IMR-90 (cell line): Measurements from ENCODE around the gene MTREX. TPM values are rescaled to one million over a fixed set of nuclear protein-coding genes. Genes with fewer than 3 reads are reported as not detected.

ENCODE experiments used
- ATAC-seq: fragments of 200-7000 bp; cut with Tn5 transposase; 2 replicates; pipeline ENCODE4 v1.9.1; 2020; ENCODE audit warnings: low read depth, mild to moderate bottlenecking, moderate library complexity
- BruUV-seq: library from RNA; stranded (reverse); fragments of 400-500 nt; replicated peaks from 2 replicates; lab custom pipeline; 2021; lab: Mats Ljungman, UMichigan
- CTCF ChIA-PET: fragments of 300-600 bp; formaldehyde crosslinking; extraction: SDS; loops from one replicate; lab custom pipeline; 2021; ENCODE audit warnings: antibody characterized with exemption; lab: Yijun Ruan, JAX
- POLR2A ChIA-PET: fragments of 300-600 bp; sonication (Branson Sonifier 250); formaldehyde crosslinking; loops from one replicate; lab custom pipeline; 2022; ENCODE audit warnings: antibody characterized with exemption; ENCODE audit not compliant: unreplicated experiment; lab: Charles Lee
- DNase-seq: peaks from one replicate; pipeline ENCODE4 v3.0.0; 2013
- H2AFZ ChIP-seq: replicated peaks from 2 replicates; pipeline ENCODE3; 2013; ENCODE audit warnings: low read length, mild to moderate bottlenecking; ENCODE audit not compliant: poor library complexity
- H2AK5ac ChIP-seq: 2 replicates; pipeline ENCODE4 v1.6.1; 2013; ENCODE audit warnings: low read depth, low read length, inconsistent platforms
- H2AK9ac ChIP-seq: replicated peaks from 2 replicates; pipeline ENCODE3; 2013; ENCODE audit warnings: mild to moderate bottlenecking, low read depth, low read length, moderate library complexity; ENCODE audit not compliant: poor library complexity
- H2BK120ac ChIP-seq: 2 replicates; pipeline ENCODE4 v1.6.1; 2013; ENCODE audit warnings: low read depth, low read length, inconsistent platforms
- H2BK15ac ChIP-seq: 3 replicates; pipeline ENCODE4 v1.6.1; 2013; ENCODE audit warnings: low read depth, low read length, inconsistent platforms
- H2BK20ac ChIP-seq: 2 replicates; pipeline ENCODE4 v1.6.1; 2013; ENCODE audit warnings: low read depth, mild to moderate bottlenecking, inconsistent platforms, low read length, moderate library complexity
- H2BK5ac ChIP-seq: 2 replicates; pipeline ENCODE4 v1.6.1; 2013; ENCODE audit warnings: mild to moderate bottlenecking, low read depth, low read length, inconsistent platforms; ENCODE audit not compliant: poor library complexity, severe bottlenecking
- H3K14ac ChIP-seq: replicated peaks from 2 replicates; pipeline ENCODE4 v1.6.1; 2013; ENCODE audit warnings: low read depth, low read length, inconsistent platforms
- H3K18ac ChIP-seq: 2 replicates; pipeline ENCODE4 v1.6.1; 2013; ENCODE audit warnings: low read depth, low read length, control low read depth
- H3K23ac ChIP-seq: 2 replicates; pipeline ENCODE4 v1.6.1; 2013; ENCODE audit warnings: low read depth, low read length, inconsistent platforms
- H3K27ac ChIP-seq: 2 replicates; pipeline ENCODE4 v1.5.1; 2013; ENCODE audit warnings: mild to moderate bottlenecking, control low read depth, low read length; ENCODE audit not compliant: insufficient read depth
- H3K27me3 ChIP-seq: 2 replicates; pipeline ENCODE4 v1.6.1; 2013; ENCODE audit warnings: low read length; ENCODE audit not compliant: control insufficient read depth, insufficient read depth
- H3K36me3 ChIP-seq: 2 replicates; pipeline ENCODE4 v1.6.1; 2013; ENCODE audit warnings: low read length, mixed read lengths; ENCODE audit not compliant: control insufficient read depth, insufficient read depth
- H3K4ac ChIP-seq: 2 replicates; pipeline ENCODE4 v1.6.1; 2013; ENCODE audit warnings: low read depth, low read length, inconsistent platforms
- H3K4me1 ChIP-seq: 2 replicates; pipeline ENCODE4 v1.6.1; 2013; ENCODE audit warnings: low read length, mixed read lengths; ENCODE audit not compliant: control insufficient read depth, insufficient read depth
- H3K4me2 ChIP-seq: 2 replicates; pipeline ENCODE4 v1.6.1; 2013; ENCODE audit warnings: low read depth, mild to moderate bottlenecking, control low read depth, low read length, moderate library complexity
- H3K4me3 ChIP-seq: 2 replicates; pipeline ENCODE4 v1.5.1; 2013; ENCODE audit warnings: low read depth, mild to moderate bottlenecking, control low read depth, low read length, moderate library complexity; ENCODE audit not compliant: insufficient read depth
- H3K56ac ChIP-seq: 2 replicates; pipeline ENCODE4 v1.6.1; 2013; ENCODE audit warnings: low read length, inconsistent platforms; ENCODE audit not compliant: insufficient read depth; ENCODE audit errors: extremely low read depth
- H3K79me1 ChIP-seq, 2 experiments: 2 replicates each; pipeline ENCODE4 v1.6.1; 2013; ENCODE audit warnings: low read length in 2 of 2, inconsistent platforms in 1 of 2, low read depth in 1 of 2
- H3K9ac ChIP-seq: 2 replicates; pipeline ENCODE4 v1.6.1; 2013; ENCODE audit warnings: low read depth, low read length, control low read depth
- H3K9me1 ChIP-seq: 2 replicates; pipeline ENCODE4 v1.6.1; 2013; ENCODE audit warnings: low read length, inconsistent platforms; ENCODE audit not compliant: insufficient read depth
- H3K9me3 ChIP-seq: 2 replicates; pipeline ENCODE4 v1.6.1; 2013; ENCODE audit warnings: low read length; ENCODE audit not compliant: control insufficient read depth, insufficient read depth
- H4K20me1 ChIP-seq: 2 replicates; pipeline ENCODE4 v1.6.1; 2013; ENCODE audit warnings: low read length, inconsistent platforms; ENCODE audit not compliant: insufficient read depth
- H4K5ac ChIP-seq: 2 replicates; pipeline ENCODE4 v1.6.1; 2013; ENCODE audit warnings: mild to moderate bottlenecking, low read depth, low read length, control low read depth
- H4K8ac ChIP-seq, 2 experiments: 2 replicates each; pipeline ENCODE4 v1.6.1; 2013; ENCODE audit warnings: low read depth in 2 of 2, low read length in 2 of 2, control low read depth in 1 of 2, inconsistent platforms in 1 of 2
- H4K91ac ChIP-seq: 2 replicates; pipeline ENCODE4 v1.6.1; 2013; ENCODE audit warnings: low read depth, low read length, inconsistent platforms; ENCODE audit not compliant: insufficient read depth
- CEBPB ChIP-seq: IDR thresholded peaks from 2 replicates; pipeline ENCODE4 v1.6.1; 2012; ENCODE audit warnings: low read depth, low read length, improper control_type of control experiment
- CTCF ChIP-seq: conservative IDR thresholded peaks from 2 replicates; pipeline ENCODE4 v1.5.1; 2012; ENCODE audit warnings: mild to moderate bottlenecking, low read depth, low read length, improper control_type of control experiment
- MXI1 ChIP-seq: IDR thresholded peaks from 2 replicates; pipeline ENCODE4 v1.6.1; 2012; ENCODE audit warnings: low read depth, mild to moderate bottlenecking, low read length, moderate library complexity, borderline replicate concordance
- NFE2L2 ChIP-seq: fragments of 150-350 bp; IDR thresholded peaks from 2 replicates; pipeline ENCODE4 v1.6.1; 2016; ENCODE audit warnings: low read depth, mild to moderate bottlenecking, low read length
- POLR2A ChIP-seq: IDR thresholded peaks from 2 replicates; pipeline ENCODE4 v1.6.1; 2012; ENCODE audit warnings: mild to moderate bottlenecking, low read depth, low read length
- RAD21 ChIP-seq: IDR thresholded peaks from 2 replicates; pipeline ENCODE4 v1.6.1; 2012; ENCODE audit warnings: low read length, improper control_type of control experiment
- RFX5 ChIP-seq: IDR thresholded peaks from 2 replicates; pipeline ENCODE4 v1.8.0; 2012; ENCODE audit warnings: low read depth, mild to moderate bottlenecking, low read length, moderate library complexity
- SMC3 ChIP-seq: fragments of 150-350 bp; IDR thresholded peaks from 2 replicates; pipeline ENCODE4 v1.6.1; 2016; ENCODE audit warnings: low read depth, mild to moderate bottlenecking, antibody characterized with exemption, low read length, moderate library complexity
- WGBS, 2 experiments: methylation state at CpG; one replicate each; pipeline versions ENCODE4 v1.1.5 to v1.1.7; 2013; ENCODE audit warnings: missing lambda C conversion rate in 2 of 2; ENCODE audit not compliant: insufficient read length in 1 of 2; ENCODE audit errors: extremely low coverage in 2 of 2; 5-methylcytosine and 5-hydroxymethylcytosine counted together
- dilution Hi-C: fragments of 300-500 bp; cut with HindIII; formaldehyde crosslinking; loops from one replicate; pipeline ENCODE4 v1.14.3; 2018; ENCODE audit warnings: low sequenced_read_pairs; ENCODE audit not compliant: unreplicated experiment
- in situ Hi-C: fragments of 300-500 bp; cut with MboI; formaldehyde crosslinking; loops from 3 replicates; pipeline ENCODE4 v1.14.3; 2019; ENCODE audit warnings: low sequenced_read_pairs, inconsistent platforms, mixed read lengths
- intact Hi-C: fragments of 100-400 bp; cut with micrococcal nuclease; formaldehyde crosslinking; loops from 2 replicates; pipeline ENCODE4 v1.10.0; 2022
- polyA plus RNA-seq, 3 experiments: library from polyadenylated mRNA; depleted of rRNA; stranded (reverse); fragments of >200 nt; gene quantifications; 2 replicates each; pipeline ENCODE4 v1.2.3, GENCODE V29; 2012; ENCODE audit warnings: low replicate concordance in 1 of 3
- total RNA-seq: library from RNA; depleted of rRNA; stranded (reverse); fragments of >200 nt; gene quantifications from 2 replicates; pipeline ENCODE4 v1.2.3, GENCODE V29; 2012

MTREX gene
- total and polyA plus RNA-seq, 2 of the 4 experiments (the other 2 are of a cell fraction): 22.1 to 33.2 TPM

GRCh38 chr5:55345327-55345726, 37.5 kb downstream of the MTREX start:
- ChIA-PET CTCF (no interaction called here), POLR2A (no interaction called here)
- H4K5ac ChIP-seq: no peak overlapping the region
- H4K8ac ChIP-seq: no peak overlapping the region
- no peak overlapping the region for H3K4ac ChIP-seq
- peaks cover 9 to 18% of the 10 kb centered on the region in 2 experiments; a peak in 3 of 4 replicates for H3K79me1 ChIP-seq
- H2AFZ ChIP-seq: no peak overlapping the region
- H4K20me1 ChIP-seq: no peaks in the 10 kb centered on the region; the same call in 1 of the 2 replicates
- H3K9me1 ChIP-seq: no peaks in the 10 kb centered on the region
- H4K91ac ChIP-seq: no peak overlapping the region
- H2BK5ac ChIP-seq: no peak overlapping the region
- H3K4me1 ChIP-seq: no peaks in the 10 kb centered on the region
- no peak overlapping the region for H3K56ac ChIP-seq
- H2BK20ac ChIP-seq: no peak overlapping the region
- in situ Hi-C loops (loop anchor here (25.0 kb wide), 1 partner anchor 567 kb away; no protein-coding TSS in a partner anchor), dilution Hi-C loops (no loop called here), intact Hi-C loops (loop anchor here (2.0 to 10.0 kb wide), 2 partner anchors 189 to 345 kb away; partner anchors contain the start of gene PLPP1)
- no peak overlapping the region for H3K4me3 ChIP-seq
- WGBS, 2 experiments: no CpG with 5 or more reads among the region's 4 CpGs
- no peak overlapping the region for H3K27ac ChIP-seq
- H3K9me3 ChIP-seq: no peaks in the 10 kb centered on the region
- no peak overlapping the region for H2AK5ac ChIP-seq
- DNase-seq (no peak), ATAC-seq (no peak)
- H3K36me3 ChIP-seq: peaks cover 26% of the 10 kb centered on the region
- H2BK15ac ChIP-seq: no peak overlapping the region
- no peak overlapping the region for H2BK120ac ChIP-seq
- H3K14ac ChIP-seq: no peak overlapping the region
- no peak overlapping the region for H2AK9ac ChIP-seq
- no peak overlapping the region for H3K23ac ChIP-seq
- TF ChIP-seq MXI1: no peak
- no peak for TF ChIP-seq CTCF
- TF ChIP-seq RFX5: no peak
- TF ChIP-seq POLR2A: no peak
- no peak for TF ChIP-seq SMC3
- TF ChIP-seq NFE2L2: no peak
- TF ChIP-seq RAD21: no peak
- TF ChIP-seq CEBPB: no peak
- H3K4me2 ChIP-seq: no peak overlapping the region
- no peak overlapping the region for H3K18ac ChIP-seq
- H3K27me3 ChIP-seq: no peaks in the 10 kb centered on the region
- H3K9ac ChIP-seq: no peak overlapping the region
- BruUV-seq: no TSS peak
